ENCODE results near the gene ATMIN. TPM values are rescaled to one million over a fixed set of nuclear protein-coding genes. Genes with fewer than 3 reads are reported as not detected.

ATMIN gene
- total RNA-seq, 1 donor from 2014 or later: 47.0 TPM

- H3K27me3 Mint-ChIP-seq: no peaks in the 10 kb centered on the region
- no peak overlapping the region for H3K27ac Mint-ChIP-seq
- H3K4me3 Mint-ChIP-seq: no peak overlapping the region
- no peak for DNase-seq (ENCODE audit: extremely low spot score, unreplicated experiment)
- peaks cover 33% of the 10 kb centered on the region for H3K4me1 Mint-ChIP-seq (ENCODE audit: unreplicated experiment)
- no peaks in the 10 kb centered on the region for H3K9me3 Mint-ChIP-seq
- H3K36me3 Mint-ChIP-seq: peaks cover 11% of the 10 kb centered on the region
- no peak for TF ChIP-seq CTCF (conservative IDR thresholded peaks at IDR 0.05)
Observed at GRCh38 chr16:81001330-81001729, 34.3 kb upstream of the ATMIN start.

DNA sequence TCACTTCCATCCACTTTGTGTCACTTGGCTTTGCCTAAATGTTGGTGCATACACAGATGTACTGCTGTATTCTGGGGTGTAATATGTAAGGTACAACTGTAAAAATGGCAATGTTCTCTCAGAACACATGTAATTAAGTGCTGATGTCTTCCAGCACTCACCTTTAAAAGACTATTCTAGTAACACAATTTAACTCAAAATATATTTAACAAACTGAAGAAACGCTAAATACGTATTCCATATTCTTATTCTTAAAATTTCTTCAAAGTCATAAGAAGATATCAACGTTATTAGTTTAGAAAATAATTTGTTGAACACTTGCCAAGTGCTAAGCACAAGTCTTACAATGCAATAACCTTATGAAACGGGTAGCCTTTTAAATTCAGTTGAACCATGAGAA, 32.6 kb upstream of the ATMIN start:
- no peak for TF ChIP-seq CTCF (conservative IDR thresholded peaks at IDR 0.05)
- Mint-ChIP-seq H3K36me3 (peaks cover 11% of the 10 kb centered on the region), H3K4me3 (no peak overlapping the region), H3K27ac (no peak overlapping the region), H3K4me1 (ENCODE audit: unreplicated experiment) (peaks cover 29% of the 10 kb centered on the region), H3K27me3 (no peaks in the 10 kb centered on the region), H3K9me3 (no peaks in the 10 kb centered on the region)
- no peak for DNase-seq (ENCODE audit: extremely low spot score, unreplicated experiment)

GRCh38 chr16:81003610-81004460, 31.8 kb upstream of the ATMIN start:
- H3K4me3 Mint-ChIP-seq: no peak overlapping the region
- DNase-seq (ENCODE audit: extremely low spot score, unreplicated experiment): no peak
- no peak for TF ChIP-seq CTCF (conservative IDR thresholded peaks at IDR 0.05)
- no peaks in the 10 kb centered on the region for H3K9me3 Mint-ChIP-seq
- H3K4me1 Mint-ChIP-seq (ENCODE audit: unreplicated experiment): peaks cover 29% of the 10 kb centered on the region
- peaks cover 9% of the 10 kb centered on the region for H3K36me3 Mint-ChIP-seq
- no peaks in the 10 kb centered on the region for H3K27me3 Mint-ChIP-seq
- no peak overlapping the region for H3K27ac Mint-ChIP-seq

DNA sequence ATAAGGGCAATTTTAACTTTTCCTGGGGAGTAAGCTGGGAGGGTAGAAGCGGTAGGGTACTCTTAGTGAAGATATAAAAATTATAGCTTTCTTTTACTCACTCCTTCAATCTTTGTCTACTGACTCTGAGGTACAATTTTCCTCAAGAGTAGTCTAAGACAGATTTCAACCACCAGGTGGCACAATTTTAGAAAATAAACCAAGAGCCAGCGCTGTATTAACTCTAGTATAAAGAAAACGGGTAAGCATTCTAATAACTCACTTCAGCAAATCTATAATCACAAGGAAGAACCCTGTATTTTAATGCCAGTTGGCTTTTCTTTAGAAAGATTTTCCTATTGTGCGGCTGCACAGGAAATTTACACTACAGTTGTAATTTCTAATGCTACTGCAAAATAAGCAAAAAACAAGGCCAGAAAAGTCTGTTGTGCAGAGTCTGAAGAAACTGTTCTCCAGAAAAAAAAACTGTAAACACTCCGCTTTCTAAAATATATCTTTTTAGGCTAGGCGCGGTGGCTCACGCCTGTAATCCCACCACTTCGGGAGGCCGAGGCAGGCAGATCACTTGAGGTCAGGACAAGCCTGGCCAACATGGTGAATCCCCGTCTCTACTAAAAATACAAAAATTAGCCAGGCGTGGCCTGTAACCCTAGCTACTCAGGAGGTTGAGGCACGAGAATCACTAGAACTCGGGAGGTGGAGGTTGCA, 30.8 kb upstream of the ATMIN start:
- Mint-ChIP-seq H3K4me1 (ENCODE audit: unreplicated experiment) (peaks cover 29% of the 10 kb centered on the region), H3K4me3 (peak overlapping the region; percentile 84), H3K36me3 (no peaks in the 10 kb centered on the region), H3K27ac (peak overlapping the region; percentile 89), H3K9me3 (no peaks in the 10 kb centered on the region), H3K27me3 (no peaks in the 10 kb centered on the region)
- TF ChIP-seq CTCF (conservative IDR thresholded peaks at IDR 0.05): peak; percentile 82
- no peak for DNase-seq (ENCODE audit: extremely low spot score, unreplicated experiment)

GRCh38 chr16:81005610-81006161, 30.0 kb upstream of the ATMIN start:
- H3K36me3 Mint-ChIP-seq: no peaks in the 10 kb centered on the region

More at GRCh38 chr16:81005610-81006161, 30.0 kb upstream of the ATMIN start:
- Mint-ChIP-seq H3K27me3 (no peaks in the 10 kb centered on the region), H3K4me3 (peak overlapping the region; percentile 99), H3K27ac (peak overlapping the region; percentile 100), H3K4me1 (ENCODE audit: unreplicated experiment) (peaks cover 29% of the 10 kb centered on the region), H3K9me3 (no peaks in the 10 kb centered on the region)
- DNase-seq (ENCODE audit: extremely low spot score, unreplicated experiment): no peak
- TF ChIP-seq CTCF (conservative IDR thresholded peaks at IDR 0.05): no peak
